SIG-M5 (cell line): ENCODE results near the gene ATP5MK.
"Not testable (repeated sequence)": the region's sequence is repeated elsewhere in the genome, so short reads cannot be mapped to it uniquely, and the experiment has no call there.

ENCODE experiments used
- DNase-seq: peaks from one replicate; lab custom pipeline; 2025; lab: John Stamatoyannopoulos, UW

The ATP5MK gene

DNA sequence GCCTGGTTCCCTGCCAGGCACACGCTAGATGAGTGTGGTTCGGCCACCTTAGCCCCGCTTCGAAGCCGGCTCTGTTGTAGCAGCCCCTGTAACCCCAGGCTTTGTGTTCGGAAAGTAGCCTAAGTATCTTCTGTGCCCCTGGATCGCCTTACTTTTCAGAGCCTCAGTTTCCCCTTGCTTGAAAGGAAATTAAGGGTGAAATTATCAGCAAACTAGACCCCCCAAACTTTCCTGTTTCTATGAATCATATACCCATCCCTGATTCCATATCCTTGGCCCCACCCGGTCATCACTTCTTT lies 463 bp upstream of the ATP5MK start:
- DNase-seq = no peak

DNA sequence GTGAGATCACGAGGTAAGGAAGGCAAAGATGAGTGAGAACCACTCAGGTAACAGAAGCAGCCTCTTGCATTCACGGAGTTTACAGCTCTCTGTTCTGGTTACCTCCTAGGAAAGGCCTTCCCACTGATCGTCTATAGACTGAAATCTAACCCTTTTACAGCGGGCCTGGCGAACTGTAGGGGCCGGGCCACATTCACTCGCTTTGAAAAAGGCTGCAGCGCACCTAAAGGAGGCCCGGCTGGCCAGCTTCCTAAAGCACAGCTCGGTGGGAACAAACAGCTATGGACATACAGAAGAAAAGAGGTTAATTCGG lies 565 bp downstream of the ATP5MK start:
- no peak for DNase-seq

DNA sequence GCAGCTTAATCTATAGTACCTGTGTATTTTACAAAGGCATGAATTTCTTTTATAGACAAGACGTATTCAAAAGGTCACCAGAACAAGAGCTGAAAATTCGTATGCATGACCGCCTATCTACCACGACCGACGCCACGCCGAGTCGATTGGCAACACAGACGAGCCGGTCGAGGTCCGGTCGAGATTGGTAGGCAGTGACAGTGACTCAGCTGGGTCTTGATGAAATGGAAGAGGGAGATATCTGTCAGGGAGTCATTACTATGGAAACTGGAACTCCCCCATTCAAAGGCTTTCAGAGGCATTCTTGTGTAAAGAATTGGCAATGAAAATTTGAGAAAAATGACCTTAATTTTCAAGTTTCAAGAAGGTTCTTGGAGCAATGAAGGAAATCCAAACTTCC lies 2.1 kb downstream of the ATP5MK start:
- DNase-seq = no peak

DNA sequence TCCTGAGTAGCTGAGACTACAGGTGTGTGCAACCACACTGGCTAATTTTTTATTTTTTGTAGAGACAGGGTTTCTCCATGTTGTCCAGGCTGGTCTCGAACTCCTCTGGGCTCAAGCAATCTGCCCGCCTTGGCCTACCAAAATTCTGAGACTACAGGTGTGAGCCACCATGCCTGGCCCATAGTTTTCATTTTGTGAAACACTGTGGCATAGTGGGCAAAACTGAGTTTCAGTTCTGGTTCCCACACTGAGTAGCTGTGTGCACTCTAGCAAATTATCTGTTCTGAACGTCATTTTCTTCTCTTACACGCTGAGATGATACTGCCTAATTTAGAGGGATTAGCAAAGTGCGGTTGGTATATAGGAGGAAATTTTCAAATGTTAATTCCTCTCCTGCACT lies 13.5 kb downstream of the ATP5MK start:
- DNase-seq = no peak

DNA sequence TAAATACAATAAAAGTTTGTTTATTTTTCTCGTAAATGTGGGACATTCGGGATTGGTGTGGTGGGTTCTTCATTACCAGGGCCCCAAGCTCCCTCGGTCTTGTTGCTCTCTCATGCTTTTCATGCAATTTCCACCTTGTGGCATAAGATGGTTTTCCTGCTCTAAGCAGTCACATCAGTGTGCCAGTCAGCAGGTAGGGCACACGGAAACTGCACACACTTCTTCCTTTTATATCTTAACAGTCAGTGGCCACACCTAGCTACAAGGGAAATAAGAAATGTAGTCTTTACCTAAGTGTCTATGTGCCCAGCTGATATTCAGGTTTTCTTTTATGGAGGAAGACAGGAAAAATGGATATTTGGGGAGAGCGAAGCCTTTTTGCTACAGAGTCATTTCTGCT lies 22.0 kb downstream of the ATP5MK start:
- no peak for DNase-seq

DNA sequence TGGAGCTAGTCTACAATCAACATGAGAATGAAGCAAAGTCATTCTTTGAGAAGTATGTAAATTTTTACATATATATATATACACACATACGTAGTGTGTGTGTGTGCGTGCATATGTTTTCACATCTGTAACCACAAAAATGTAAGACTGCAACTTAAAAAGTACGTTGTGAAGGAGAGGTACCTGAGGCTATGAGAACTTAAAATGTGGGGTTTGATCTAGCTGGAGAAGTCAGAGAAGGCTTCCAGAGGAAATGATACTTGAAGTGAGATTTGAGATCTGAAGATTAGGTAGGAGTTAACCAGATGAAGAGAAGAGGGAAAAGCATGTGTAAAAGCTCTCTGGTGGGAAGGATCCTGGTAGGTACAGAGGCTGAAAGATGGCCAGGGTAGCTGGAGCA lies 22.7 kb downstream of the ATP5MK start:
- DNase-seq = no peak

DNA sequence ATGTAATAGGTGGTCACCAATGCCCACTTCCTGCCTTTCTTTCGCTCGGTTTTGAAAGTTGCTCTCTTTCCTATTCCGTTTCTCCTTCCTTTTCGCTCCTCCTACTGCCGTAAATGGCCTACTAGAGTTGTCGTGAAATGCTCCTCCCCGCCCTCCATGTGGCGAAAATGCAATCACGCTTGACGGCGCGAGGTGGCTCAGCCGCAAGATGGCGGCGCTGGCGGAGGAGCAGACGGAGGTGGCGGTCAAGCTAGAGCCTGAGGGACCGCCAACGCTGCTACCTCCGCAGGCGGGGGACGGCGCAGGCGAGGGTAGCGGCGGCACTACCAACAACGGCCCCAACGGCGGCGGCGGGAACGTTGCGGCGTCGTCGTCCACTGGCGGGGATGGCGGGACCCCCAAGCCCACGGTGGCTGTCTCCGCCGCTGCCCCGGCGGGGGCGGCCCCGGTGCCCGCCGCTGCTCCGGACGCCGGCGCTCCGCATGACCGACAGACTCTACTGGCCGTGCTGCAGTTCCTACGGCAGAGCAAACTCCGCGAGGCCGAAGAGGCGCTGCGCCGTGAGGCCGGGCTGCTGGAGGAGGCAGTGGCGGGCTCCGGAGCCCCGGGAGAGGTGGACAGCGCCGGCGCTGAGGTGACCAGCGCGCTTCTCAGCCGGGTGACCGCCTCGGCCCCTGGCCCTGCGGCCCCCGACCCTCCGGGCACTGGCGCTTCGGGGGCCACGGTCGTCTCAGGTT lies 28.3 kb downstream of the ATP5MK start, which contains the start of gene TAF5:
TAF5 (plus strand) TSS at position 195 of the 737 bp plus-strand sequence; CDS start at position 209, 14 bp downstream.
- DNase-seq = peak; percentile 80

DNA sequence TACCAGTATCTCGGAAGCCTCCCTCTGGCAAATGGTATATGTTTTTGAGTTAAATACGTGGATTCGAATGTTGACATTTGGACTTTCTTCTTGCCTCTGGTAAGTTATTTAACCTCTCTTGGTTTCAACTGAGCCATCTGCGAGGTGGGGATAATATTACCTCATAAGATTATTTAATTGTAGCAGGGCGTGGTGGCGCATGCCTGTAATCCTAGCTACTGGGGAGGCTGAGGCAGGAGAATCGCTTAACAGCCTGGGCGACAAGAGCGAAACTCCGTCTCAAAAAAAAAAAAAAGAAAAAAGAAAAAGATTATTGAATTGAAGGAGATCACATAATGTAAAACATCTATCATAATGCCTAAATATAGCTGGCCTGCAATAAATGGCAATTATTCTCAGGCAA lies 28.9 kb downstream of the ATP5MK start:
- DNase-seq = no peak

DNA sequence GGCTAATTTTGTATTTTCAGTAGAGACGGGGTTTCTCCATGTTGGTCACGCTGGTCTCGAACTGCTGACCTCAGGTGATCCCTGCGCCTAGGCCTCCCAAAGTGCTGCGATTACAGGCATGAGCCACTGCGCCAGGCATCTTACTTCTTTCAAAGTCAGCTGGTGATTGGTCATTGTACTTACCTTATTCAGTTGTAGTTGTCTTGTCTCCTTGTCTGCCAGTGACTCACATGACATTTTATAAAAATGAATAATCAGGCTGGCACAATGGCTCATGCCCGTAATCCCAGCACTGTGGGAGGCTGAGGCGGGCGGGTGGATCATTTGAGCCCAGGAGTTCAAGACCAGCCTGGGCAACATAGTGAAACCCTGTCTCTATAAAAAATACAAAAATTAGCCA lies 35.5 kb downstream of the ATP5MK start:
- DNase-seq = not testable (repeated sequence)

DNA sequence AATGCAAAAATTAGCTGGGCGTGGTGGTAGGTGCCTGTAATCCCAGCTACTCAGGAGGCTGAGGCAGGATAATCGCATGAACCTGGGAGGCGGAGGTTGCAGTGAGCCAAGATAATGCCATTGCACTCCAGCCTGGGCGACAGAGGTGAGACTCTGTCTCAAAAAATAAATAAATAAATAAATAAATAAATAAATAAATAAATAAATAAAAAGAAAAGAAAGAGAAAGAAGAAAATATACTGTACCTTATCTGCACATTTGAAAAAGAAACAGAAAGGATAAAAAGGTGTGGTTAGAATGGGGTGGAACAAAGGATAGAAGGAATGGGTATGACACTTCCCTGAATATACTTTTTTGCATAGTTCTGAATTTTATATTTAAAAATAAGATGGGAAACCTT lies 36.8 kb downstream of the ATP5MK start:
- not testable (repeated sequence) for DNase-seq

DNA sequence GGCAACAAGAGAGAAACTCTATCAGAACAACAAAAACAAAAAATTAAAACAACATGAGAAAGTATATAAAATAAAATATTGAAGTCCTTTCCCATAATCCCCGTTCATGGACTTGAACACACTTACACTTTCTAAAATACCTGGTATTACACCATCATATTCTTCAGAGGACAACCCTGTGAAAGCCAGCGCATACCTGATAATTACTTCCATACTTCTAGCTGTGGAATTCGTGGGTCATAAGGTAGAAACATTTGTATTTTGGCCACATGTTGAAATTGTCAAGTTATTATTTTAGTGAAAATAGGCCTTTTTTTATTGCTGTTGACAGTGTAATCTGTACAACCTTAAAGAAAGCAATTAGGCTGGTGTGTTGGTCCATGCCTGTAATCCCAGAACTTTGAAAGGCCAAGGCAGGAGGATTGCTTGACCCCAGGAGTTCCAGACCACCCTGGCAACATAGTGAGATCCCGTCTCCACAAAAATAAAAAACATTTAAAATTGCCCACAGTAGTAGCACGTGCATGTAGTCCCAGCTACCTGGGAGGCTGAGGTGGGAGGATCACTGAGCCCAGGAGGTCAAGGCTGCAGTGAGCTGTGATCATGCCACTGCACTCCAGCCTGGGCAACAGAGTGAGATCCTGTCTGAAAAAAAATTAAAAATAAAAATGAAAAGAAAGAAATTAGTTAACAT lies 40.2 kb downstream of the ATP5MK start:
- DNase-seq = no peak

DNA sequence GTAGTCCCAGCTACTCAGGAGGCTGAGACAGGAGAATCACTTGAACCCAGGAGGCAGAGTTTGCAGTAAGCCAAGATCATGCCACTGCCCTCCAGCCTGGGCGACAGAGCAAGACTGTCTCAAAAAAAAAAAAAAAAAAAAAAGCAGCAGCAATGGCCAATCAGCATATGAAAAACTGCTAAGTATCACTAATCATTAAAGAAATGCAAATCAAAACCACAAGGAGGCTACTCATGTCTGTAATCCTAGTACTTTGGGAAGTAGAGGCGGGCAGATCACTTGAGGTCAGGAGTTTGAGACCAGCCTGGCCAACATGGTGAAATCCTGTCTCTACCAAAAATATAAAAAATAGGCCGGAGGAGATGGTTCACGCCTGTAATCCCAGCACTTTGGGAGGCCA lies 41.7 kb downstream of the ATP5MK start:
- not testable (repeated sequence) for DNase-seq

DNA sequence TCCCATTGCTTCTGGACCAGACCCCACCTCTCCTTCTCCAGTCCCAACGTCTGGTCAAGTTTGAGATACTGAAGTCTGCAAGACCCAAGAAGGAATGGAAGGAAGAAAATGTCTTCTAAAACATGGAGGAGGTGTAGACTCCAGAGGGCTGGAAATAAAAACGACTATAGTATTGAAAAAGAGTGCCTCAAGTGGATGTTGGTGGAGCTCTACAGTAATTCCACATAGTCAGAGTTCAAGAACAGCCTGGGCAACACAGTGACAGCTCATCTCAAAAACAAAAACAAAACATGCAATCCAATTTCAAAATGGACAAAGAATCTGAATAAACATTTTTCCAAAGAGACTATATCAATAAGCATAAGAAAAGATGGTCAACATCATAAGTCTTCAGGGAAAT lies 43.0 kb downstream of the ATP5MK start:
- DNase-seq = no peak

DNA sequence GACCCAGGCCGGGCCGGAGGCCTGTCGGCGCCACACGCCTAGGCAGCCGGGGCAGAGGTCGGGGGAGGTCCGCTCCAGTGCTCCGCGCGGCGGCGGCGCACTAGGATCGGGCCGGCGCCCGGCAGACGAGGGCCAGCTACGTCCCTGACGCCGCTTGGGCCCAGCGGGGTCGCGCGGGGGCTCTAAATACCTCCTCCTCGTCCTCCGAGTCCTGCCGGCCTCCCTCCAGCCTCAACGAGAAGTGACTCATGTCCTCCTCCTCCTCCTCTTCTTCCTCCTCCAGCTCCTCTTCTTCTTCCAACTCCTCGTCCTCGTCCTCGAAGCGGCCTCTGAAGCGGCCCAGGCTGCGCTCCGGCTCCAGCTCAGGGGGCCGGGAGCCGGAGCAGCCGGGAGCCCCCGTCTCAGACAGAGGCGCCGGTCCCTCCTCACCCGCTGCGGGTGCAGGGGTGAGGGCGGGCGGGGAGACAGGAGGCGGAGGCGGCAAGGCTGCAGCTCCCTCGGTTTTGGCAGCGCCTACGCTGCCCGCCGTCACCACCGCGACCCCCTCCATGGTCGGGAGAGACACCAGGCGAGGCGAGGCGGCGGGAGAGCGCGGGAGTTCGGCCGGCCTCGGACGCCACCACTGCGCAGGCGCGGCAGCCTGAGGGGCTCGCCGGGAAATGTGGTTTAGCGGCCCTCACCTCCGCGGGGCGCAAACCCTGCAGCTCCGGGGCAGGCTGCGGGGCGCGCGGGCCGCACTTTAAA lies 45.6 kb downstream of the ATP5MK start, which contains the start of gene PCGF6:
PCGF6 (minus strand) TSS at position 624 of the 744 bp plus-strand sequence; CDS start at position 550, 74 bp downstream.
- DNase-seq = no peak

DNA sequence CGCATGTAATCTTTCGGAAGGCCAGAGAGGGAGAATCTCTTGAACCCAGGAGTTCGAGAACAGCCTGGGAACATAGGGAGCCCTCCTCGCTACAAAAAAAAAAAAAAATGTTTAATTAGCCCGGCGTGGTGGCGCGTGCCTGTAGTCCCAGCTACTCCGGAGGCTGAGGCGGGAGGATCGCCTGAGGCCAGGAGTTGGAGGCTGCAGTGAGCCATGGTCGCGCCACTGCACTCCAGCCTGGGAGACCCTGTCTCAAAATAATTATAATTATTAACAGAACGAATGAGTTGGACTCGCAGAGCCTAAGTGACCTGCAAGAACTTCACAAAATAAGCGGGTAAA lies 46.1 kb downstream of the ATP5MK start:
- no peak for DNase-seq
